Neural crest cell (in vitro differentiated cells): ENCODE results near the gene TMCO4. TPM values are rescaled to one million over a fixed set of nuclear protein-coding genes. Genes with fewer than 3 reads are reported as not detected.

ENCODE experiments used
- DNase-seq: peaks from one replicate; pipeline ENCODE4 v3.0.0; 2021; ENCODE audit warnings: low read depth, mixed read lengths, low spot score
- H3K27ac Mint-ChIP-seq: one replicate; pipeline ENCODE4 v1.8.0; 2021; ENCODE audit warnings: mild to moderate bottlenecking, mixed read lengths; ENCODE audit not compliant: unreplicated experiment
- H3K27me3 Mint-ChIP-seq: 2 replicates; pipeline ENCODE4 v1.8.0; 2021; ENCODE audit warnings: low read depth, mild to moderate bottlenecking, mixed read lengths
- H3K36me3 Mint-ChIP-seq: 2 replicates; pipeline ENCODE4 v1.8.0; 2021; ENCODE audit warnings: low read depth, mild to moderate bottlenecking, mixed read lengths
- H3K4me1 Mint-ChIP-seq: 2 replicates; pipeline ENCODE4 v1.8.0; 2021; ENCODE audit warnings: mixed read lengths
- H3K4me3 Mint-ChIP-seq: one replicate; pipeline ENCODE4 v1.8.0; 2021; ENCODE audit warnings: mild to moderate bottlenecking, mixed read lengths
- H3K9me3 Mint-ChIP-seq: 2 replicates; pipeline ENCODE4 v1.8.0; 2021; ENCODE audit warnings: mixed read lengths
- CTCF ChIP-seq: fragments of 200-600 bp; sonication (generic); conservative IDR thresholded peaks from 2 replicates; pipeline ENCODE4 v1.5.0; 2021; ENCODE audit warnings: antibody characterized with exemption, mild to moderate bottlenecking
- total RNA-seq: library from RNA; stranded (reverse); gene quantifications from 2 replicates; pipeline ENCODE4 v1.2.1, GENCODE V29; 2021

Gene TMCO4
- total RNA-seq, 1 donor from 2014 or later: 0.75 TPM

- Mint-ChIP-seq H3K4me1 (peaks cover 15% of the 10 kb centered on the region), H3K36me3 (no peaks in the 10 kb centered on the region), H3K4me3 (no peak overlapping the region), H3K9me3 (no peaks in the 10 kb centered on the region), H3K27ac (no peak overlapping the region), H3K27me3 (peaks cover 2% of the 10 kb centered on the region)
- no peak for TF ChIP-seq CTCF
- no peak for DNase-seq
Measured at GRCh38 chr1:19712928-19713327, 86.8 kb downstream of the TMCO4 start.

GRCh38 chr1:19710825-19711611 is 88.7 kb downstream of the TMCO4 start:
- no peak overlapping the region for H3K27ac Mint-ChIP-seq
- no peak for TF ChIP-seq CTCF
- no peaks in the 10 kb centered on the region for H3K9me3 Mint-ChIP-seq
- no peaks in the 10 kb centered on the region for H3K36me3 Mint-ChIP-seq
- H3K4me1 Mint-ChIP-seq: peaks cover 15% of the 10 kb centered on the region
- peaks cover 2% of the 10 kb centered on the region for H3K27me3 Mint-ChIP-seq
- DNase-seq: no peak
- H3K4me3 Mint-ChIP-seq: no peak overlapping the region

- no peaks in the 10 kb centered on the region for H3K9me3 Mint-ChIP-seq
Measured at GRCh38 chr1:19709260-19709793, 90.4 kb downstream of the TMCO4 start.

GRCh38 chr1:19708567-19709110 is 91.1 kb downstream of the TMCO4 start:
- Mint-ChIP-seq H3K27ac (no peak overlapping the region), H3K4me1 (peaks cover 21% of the 10 kb centered on the region), H3K4me3 (no peak overlapping the region), H3K27me3 (peaks cover 3% of the 10 kb centered on the region), H3K9me3 (no peaks in the 10 kb centered on the region), H3K36me3 (no peaks in the 10 kb centered on the region)
- no peak for TF ChIP-seq CTCF
- no peak for DNase-seq

More at GRCh38 chr1:19709260-19709793, 90.4 kb downstream of the TMCO4 start:
- H3K4me1 Mint-ChIP-seq: peaks cover 15% of the 10 kb centered on the region
- DNase-seq: no peak
- H3K36me3 Mint-ChIP-seq: no peaks in the 10 kb centered on the region
- TF ChIP-seq CTCF: no peak
- H3K27me3 Mint-ChIP-seq: peaks cover 3% of the 10 kb centered on the region
- no peak overlapping the region for H3K4me3 Mint-ChIP-seq
- H3K27ac Mint-ChIP-seq: no peak overlapping the region

GRCh38 chr1:19706136-19706535 is 93.6 kb downstream of the TMCO4 start:
- no peaks in the 10 kb centered on the region for H3K36me3 Mint-ChIP-seq
- peaks cover 3% of the 10 kb centered on the region for H3K27me3 Mint-ChIP-seq
- no peak for DNase-seq
- peaks cover 21% of the 10 kb centered on the region for H3K4me1 Mint-ChIP-seq
- no peak overlapping the region for H3K4me3 Mint-ChIP-seq
- H3K27ac Mint-ChIP-seq: no peak overlapping the region
- H3K9me3 Mint-ChIP-seq: no peaks in the 10 kb centered on the region
- TF ChIP-seq CTCF: no peak
